Body of pancreas (tissue), 4 donors: ENCODE measurements around the gene GRHL1.

Experiments
- POLR2A ChIP-seq, 3 donors: fragments of 450-650 bp; IDR thresholded peaks; one replicate each; pipeline ENCODE4 v1.6.1; 2016; ENCODE audit warnings: antibody characterized with exemption in 3 of 3, mild to moderate bottlenecking in 2 of 3
- TF ChIP-seq, protein P1 (sequence below), 7 experiments: fragments of 450-650 bp in 4 of 7; fragments of 200-600 bp in 3 of 7; sonication (generic) in 3 of 7; IDR thresholded peaks; one replicate each; pipeline ENCODE4 v1.5.1; 2016 to 2019; ENCODE audit warnings: antibody characterized with exemption in 7 of 7

DNA sequence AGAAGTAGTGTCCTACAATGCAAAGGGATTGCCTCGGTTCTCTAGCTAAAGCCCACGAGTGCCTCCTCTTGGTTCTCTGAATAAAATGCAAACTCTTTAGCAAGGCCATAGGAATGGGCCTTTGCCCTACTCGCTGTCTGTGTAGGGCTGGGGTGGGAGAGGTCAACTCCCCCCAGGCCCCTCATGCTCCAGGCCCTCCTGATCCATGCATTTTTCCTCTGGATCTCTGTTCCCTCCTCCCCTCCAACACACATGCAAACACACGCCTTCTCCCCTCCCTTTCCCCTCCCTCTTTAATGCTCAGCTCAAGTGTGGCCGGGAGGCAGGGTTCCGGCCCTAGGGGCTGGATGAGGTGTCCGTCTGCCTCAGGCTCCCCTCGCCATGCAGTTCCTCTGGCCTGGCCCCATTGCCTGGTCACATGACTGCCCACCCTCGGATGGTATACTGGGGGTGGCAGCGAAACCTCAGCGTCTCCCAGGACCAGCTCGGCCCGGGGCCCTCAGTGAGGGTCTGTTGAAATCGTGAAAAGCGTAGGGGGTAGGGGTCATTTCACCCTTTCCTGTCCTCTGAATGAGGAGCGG, 77.0 kb downstream of the GRHL1 start:
- TF ChIP-seq, protein P1, sequence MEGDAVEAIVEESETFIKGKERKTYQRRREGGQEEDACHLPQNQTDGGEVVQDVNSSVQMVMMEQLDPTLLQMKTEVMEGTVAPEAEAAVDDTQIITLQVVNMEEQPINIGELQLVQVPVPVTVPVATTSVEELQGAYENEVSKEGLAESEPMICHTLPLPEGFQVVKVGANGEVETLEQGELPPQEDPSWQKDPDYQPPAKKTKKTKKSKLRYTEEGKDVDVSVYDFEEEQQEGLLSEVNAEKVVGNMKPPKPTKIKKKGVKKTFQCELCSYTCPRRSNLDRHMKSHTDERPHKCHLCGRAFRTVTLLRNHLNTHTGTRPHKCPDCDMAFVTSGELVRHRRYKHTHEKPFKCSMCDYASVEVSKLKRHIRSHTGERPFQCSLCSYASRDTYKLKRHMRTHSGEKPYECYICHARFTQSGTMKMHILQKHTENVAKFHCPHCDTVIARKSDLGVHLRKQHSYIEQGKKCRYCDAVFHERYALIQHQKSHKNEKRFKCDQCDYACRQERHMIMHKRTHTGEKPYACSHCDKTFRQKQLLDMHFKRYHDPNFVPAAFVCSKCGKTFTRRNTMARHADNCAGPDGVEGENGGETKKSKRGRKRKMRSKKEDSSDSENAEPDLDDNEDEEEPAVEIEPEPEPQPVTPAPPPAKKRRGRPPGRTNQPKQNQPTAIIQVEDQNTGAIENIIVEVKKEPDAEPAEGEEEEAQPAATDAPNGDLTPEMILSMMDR (IDR thresholded peaks at IDR 0.05), result peak in 1 of 7 experiments; percentile 7
- no peak for TF ChIP-seq POLR2A (IDR thresholded peaks at IDR 0.05)
